ENCODE data around the gene GPC6. TPM values are rescaled to one million over a fixed set of nuclear protein-coding genes. Genes with fewer than 3 reads are reported as not detected.

The GPC6 gene
- polyA plus RNA-seq, 1 donor (not counting 4 experiments of a cell fraction or from before 2014, with no cell fraction given): 0.42 TPM

GRCh38 chr13:94339116-94339687 lies 1112.6 kb downstream of the GPC6 start:
- FAIRE-seq: no peak
- no peak for TF ChIP-seq EZH2 (IDR thresholded peaks at IDR 0.05; ENCODE audit: low read length)
- no peaks in the 10 kb centered on the region for H3K27me3 ChIP-seq (ENCODE audit: control insufficient read depth, extremely low read depth, insufficient read depth, low read length)
- H3K4me3 ChIP-seq (ENCODE audit: control insufficient read depth in 2 of 3, extremely low read depth in 1 of 3, insufficient read depth in 2 of 3, low read depth in 1 of 3, low read length in 3 of 3): no peak overlapping the region
- H3K36me3 ChIP-seq (ENCODE audit: control insufficient read depth in 2 of 2, extremely low read depth in 1 of 2, insufficient read depth in 2 of 2, low read length in 2 of 2): no peaks in the 10 kb centered on the region
- dilution Hi-C loops (cut with MboI; ENCODE audit: extremely low pct_ligation_motif_present, low sequenced_read_pairs): no loop called here
- H2AFZ ChIP-seq (ENCODE audit: control insufficient read depth, low read length): no peak overlapping the region
- no peaks in the 10 kb centered on the region for H3K9me3 ChIP-seq (ENCODE audit: control insufficient read depth, low read depth, low read length)
- H3K9ac ChIP-seq (ENCODE audit: control insufficient read depth, extremely low read depth, insufficient read depth, low read length): no peak overlapping the region
- no peak overlapping the region for H3K4me2 ChIP-seq (ENCODE audit: control insufficient read depth, extremely low read depth, insufficient read depth, low read depth, low read length)
- H3K79me2 ChIP-seq (ENCODE audit: control insufficient read depth, insufficient read depth, low read length): no peaks in the 10 kb centered on the region
- no peak overlapping the region for H3K27ac ChIP-seq (ENCODE audit: control insufficient read depth, insufficient read depth, low read length)
- no peaks in the 10 kb centered on the region for H4K20me1 ChIP-seq (ENCODE audit: control insufficient read depth, extremely low read depth, insufficient read depth, low read length)
- H3K9me1 ChIP-seq (ENCODE audit: control insufficient read depth, extremely low read depth, insufficient read depth, low read length): no peaks in the 10 kb centered on the region
- no peaks in the 10 kb centered on the region for H3K4me1 ChIP-seq (ENCODE audit: control insufficient read depth, extremely low read depth, insufficient read depth, low read length)
- DNase-seq (ENCODE audit: low read depth, low spot score): no peak

DNA sequence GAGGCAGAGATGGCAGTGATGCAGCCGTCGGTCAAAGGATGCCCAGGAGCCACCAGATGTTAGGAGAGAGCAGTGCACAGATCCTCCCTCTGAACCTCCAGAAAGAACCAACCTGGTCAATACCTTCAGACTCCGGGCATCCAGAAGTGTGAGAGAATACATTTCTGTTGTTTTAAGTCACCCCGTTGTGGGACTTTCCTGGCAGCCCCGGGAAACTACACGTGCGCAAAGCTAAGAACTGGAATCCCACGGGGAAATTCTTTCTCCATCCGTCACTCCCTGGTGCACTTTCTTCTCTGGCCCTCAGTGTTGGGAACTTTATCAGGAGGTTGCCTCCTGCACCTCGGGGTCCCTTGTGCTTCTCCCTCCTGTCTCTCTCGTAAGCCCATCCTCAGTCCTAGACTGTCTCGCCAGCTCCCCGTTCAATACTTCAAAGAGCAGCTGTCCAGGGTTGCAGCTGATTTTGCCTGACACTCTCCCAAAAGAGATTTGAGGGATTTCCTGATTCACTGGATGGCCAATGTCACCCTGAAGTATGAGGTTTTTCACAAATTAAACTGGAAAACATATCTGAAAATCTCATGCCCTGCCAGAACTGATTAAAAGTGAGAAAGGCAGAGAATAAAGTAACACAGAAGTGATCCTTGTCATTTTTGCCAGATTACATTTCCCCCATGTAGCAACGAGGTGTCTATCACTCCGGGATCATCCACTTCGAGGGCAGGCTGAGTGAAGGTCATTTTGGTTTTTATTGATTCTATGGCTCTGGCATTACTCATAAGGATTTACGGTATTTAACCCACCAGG lies 1116.0 kb downstream of the GPC6 start:
- no peak overlapping the region for H2AFZ ChIP-seq (ENCODE audit: control insufficient read depth, low read length)
- no peak for DNase-seq (ENCODE audit: low read depth, low spot score)

More for the DNA sequence above, 1116.0 kb downstream of the GPC6 start:
- H3K4me3 ChIP-seq (ENCODE audit: control insufficient read depth in 2 of 3, extremely low read depth in 1 of 3, insufficient read depth in 2 of 3, low read depth in 1 of 3, low read length in 3 of 3): no peak overlapping the region
- no peaks in the 10 kb centered on the region for H3K9me1 ChIP-seq (ENCODE audit: control insufficient read depth, extremely low read depth, insufficient read depth, low read length)
- no peaks in the 10 kb centered on the region for H3K4me1 ChIP-seq (ENCODE audit: control insufficient read depth, extremely low read depth, insufficient read depth, low read length)
- no peaks in the 10 kb centered on the region for H3K79me2 ChIP-seq (ENCODE audit: control insufficient read depth, insufficient read depth, low read length)
- H4K20me1 ChIP-seq (ENCODE audit: control insufficient read depth, extremely low read depth, insufficient read depth, low read length): no peaks in the 10 kb centered on the region
- no peak for FAIRE-seq
- H3K4me2 ChIP-seq (ENCODE audit: control insufficient read depth, extremely low read depth, insufficient read depth, low read depth, low read length): no peak overlapping the region
- TF ChIP-seq, protein P1, sequence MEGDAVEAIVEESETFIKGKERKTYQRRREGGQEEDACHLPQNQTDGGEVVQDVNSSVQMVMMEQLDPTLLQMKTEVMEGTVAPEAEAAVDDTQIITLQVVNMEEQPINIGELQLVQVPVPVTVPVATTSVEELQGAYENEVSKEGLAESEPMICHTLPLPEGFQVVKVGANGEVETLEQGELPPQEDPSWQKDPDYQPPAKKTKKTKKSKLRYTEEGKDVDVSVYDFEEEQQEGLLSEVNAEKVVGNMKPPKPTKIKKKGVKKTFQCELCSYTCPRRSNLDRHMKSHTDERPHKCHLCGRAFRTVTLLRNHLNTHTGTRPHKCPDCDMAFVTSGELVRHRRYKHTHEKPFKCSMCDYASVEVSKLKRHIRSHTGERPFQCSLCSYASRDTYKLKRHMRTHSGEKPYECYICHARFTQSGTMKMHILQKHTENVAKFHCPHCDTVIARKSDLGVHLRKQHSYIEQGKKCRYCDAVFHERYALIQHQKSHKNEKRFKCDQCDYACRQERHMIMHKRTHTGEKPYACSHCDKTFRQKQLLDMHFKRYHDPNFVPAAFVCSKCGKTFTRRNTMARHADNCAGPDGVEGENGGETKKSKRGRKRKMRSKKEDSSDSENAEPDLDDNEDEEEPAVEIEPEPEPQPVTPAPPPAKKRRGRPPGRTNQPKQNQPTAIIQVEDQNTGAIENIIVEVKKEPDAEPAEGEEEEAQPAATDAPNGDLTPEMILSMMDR (optimal IDR thresholded peaks at IDR 0.05 in 1 of 3, IDR thresholded peaks at IDR 0.05 in 1 of 3, conservative IDR thresholded peaks at IDR 0.05 in 1 of 3; ENCODE audit: extremely low read depth in 1 of 3, insufficient read depth in 2 of 3, low read length in 3 of 3): no peak
- no peak for TF ChIP-seq EZH2 (IDR thresholded peaks at IDR 0.05; ENCODE audit: low read length)
- H3K9ac ChIP-seq (ENCODE audit: control insufficient read depth, extremely low read depth, insufficient read depth, low read length): no peak overlapping the region
- H3K27me3 ChIP-seq (ENCODE audit: control insufficient read depth, extremely low read depth, insufficient read depth, low read length): no peaks in the 10 kb centered on the region
- no peaks in the 10 kb centered on the region for H3K36me3 ChIP-seq (ENCODE audit: control insufficient read depth in 2 of 2, extremely low read depth in 1 of 2, insufficient read depth in 2 of 2, low read length in 2 of 2)
- no peaks in the 10 kb centered on the region for H3K9me3 ChIP-seq (ENCODE audit: control insufficient read depth, low read depth, low read length)
- dilution Hi-C loops (cut with MboI; ENCODE audit: extremely low pct_ligation_motif_present, low sequenced_read_pairs): no loop called here
- H3K27ac ChIP-seq (ENCODE audit: control insufficient read depth, insufficient read depth, low read length): no peak overlapping the region

Data from keratinocyte (primary cell).